Measurements from ENCODE around the gene FAM83B.
"Not testable (repeated sequence)": the region's sequence is repeated elsewhere in the genome, so short reads cannot be mapped to it uniquely, and the experiment has no call there.

The FAM83B gene

GRCh38 chr6:54846243-54846856, at the start of gene FAM83B:
FAM83B (plus strand) TSS chr6:54846771; CDS start chr6:54870247, 23,476 bp downstream.
- DNase-seq (ENCODE audit: low read depth, low spot score), result no peak

DNA sequence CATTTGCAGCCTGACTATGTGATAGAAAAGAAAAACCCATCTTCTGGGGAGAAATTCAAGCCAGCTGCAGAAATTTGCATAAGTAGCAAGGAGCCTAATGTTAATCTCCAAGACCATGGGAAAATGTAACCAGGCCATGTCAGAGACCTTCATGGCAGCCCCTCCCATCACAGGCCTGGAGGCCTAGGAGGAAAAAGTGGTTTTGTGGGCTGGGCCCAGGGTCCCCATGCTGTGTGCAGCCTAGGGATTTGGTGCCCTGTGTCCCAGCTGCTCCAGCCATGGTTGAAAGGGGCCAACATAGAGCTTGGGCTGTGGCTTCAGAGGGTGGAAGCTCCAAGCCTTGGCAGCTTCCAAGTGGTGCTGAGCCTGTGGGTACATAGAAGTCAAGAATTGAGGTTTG, 49.7 kb upstream of the FAM83B start:
- DNase-seq (ENCODE audit: low read depth, low spot score), result not testable (repeated sequence)

DNA sequence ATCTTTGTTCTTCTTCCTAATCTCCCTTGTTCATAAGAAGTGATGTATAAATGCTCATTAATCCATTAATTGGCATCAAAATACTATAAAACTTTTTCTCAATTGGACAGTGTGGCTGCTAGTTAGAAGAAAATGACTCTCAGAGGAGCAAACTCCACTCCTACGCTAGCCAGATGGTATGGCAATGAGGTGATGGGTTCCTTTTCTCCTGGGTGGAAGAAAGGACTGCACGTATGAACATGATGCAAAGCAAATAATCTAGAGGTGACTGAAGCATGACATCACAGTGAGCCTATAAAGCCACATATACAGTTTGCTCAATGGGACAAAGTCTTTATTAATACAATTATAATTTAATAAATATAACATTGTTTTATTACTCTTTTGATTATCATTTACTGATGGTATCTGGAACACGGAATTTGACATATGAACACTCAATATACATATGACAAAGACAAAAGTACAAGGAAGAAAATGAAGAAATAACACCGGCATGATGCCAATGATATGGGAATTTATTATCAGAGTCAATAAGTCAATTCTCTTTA, 46.4 kb upstream of the FAM83B start:
- DNase-seq (ENCODE audit: low read depth, low spot score), result no peak

DNA sequence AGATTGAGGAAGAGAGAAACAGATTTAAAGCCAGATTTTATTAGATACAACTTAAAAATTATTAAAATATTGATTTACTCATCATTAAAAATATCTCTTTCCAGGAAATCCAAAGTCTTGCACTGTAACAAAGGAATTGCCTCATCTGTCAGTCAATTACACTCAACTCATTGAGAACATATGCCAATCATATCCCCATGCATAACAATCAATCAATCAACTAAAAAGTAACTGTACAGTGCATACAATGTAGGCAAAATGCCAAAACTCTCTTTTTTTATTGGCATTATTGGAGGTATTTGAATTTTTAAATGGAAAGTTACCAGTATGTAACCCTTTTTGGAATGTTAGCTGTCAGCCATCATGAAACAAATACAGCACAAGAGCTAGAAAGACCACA, 45.3 kb upstream of the FAM83B start:
- DNase-seq (ENCODE audit: low read depth, low spot score), result no peak

GRCh38 chr6:54801669-54802068, 44.9 kb upstream of the FAM83B start:
- DNase-seq (ENCODE audit: low read depth, low spot score), result no peak

DNA sequence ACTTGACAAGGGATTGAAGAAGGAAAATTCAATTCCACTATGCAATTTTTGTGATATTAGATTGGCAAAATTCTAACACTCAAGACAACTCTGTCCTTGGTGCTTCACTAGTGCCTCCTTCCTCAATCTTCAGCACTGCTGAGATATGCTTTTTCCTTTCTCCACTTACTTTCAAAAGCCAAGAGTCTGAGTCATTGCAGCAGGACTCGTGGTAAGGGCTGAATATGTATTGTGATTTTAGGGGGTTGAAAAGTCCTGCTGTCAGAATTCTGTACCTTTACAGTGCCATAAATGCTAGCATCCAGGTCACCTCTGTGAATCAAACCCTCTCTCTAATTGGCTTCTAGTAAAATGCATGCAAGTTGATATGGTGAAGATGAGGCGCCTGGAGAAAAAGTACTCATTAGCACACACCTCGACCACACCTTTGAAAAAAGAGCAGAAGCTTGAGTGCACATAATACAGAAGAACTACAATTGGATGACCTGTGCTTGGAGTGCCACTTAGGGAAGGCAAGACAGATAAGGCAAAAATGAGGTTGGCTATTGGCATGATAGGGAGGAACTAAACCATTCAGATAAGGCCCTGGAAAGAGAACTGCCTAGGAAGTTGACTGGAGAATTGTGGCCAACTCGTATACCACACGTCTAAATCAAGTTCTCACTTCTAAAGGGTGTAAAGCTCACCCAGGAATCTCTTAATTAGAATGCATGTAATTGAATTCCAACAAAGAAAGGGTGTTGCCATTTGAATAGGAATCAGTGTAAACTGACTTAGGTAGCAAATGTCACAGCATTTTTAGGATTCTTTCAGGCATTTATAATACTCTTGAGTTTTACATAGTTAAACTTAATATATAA, 43.6 kb upstream of the FAM83B start:
- no peak for DNase-seq (ENCODE audit: low read depth, low spot score)

DNA sequence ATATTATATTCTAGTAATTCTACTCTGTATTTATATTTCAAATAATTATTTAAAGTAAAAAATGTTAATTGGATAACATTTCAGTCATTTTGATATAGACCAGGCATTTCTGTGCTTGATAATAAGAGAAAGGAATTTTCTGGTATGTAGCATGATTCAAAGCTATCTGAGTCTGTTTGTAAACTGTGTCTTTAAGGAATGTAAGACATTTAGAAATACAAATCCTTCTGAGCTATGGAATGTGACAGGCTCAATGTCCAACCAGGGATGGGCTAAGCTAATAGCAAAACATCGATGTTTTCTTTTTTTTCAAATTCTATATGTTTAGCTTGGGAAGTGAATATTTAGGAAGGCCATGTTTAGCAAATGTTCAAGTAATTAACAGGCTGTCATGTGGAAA, 41.5 kb upstream of the FAM83B start:
- no peak for DNase-seq (ENCODE audit: low read depth, low spot score)

DNA sequence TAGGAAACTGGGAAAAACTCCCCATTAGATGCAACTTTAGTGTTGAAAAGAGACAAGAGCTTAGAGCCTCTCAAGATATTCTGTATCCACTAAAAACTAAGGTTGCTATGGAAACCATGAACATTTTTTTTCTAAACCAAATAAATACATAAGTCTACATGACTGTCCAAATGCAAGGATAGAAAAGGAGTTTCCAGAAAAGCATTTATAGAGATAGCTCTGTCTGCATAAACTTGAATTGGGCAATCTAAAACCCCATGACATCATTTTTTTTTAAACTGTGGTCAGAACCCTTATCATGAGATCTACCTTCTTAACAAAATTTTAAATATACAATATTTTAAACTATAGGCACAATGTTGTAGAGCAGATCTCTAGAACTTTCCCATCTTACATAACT, 36.4 kb upstream of the FAM83B start:
- DNase-seq (ENCODE audit: low read depth, low spot score), result no peak

- DNase-seq (ENCODE audit: low read depth, low spot score), result no peak
These were observed 32.7 kb upstream of the FAM83B start for GRCh38 chr6:54813892-54814291.

DNA sequence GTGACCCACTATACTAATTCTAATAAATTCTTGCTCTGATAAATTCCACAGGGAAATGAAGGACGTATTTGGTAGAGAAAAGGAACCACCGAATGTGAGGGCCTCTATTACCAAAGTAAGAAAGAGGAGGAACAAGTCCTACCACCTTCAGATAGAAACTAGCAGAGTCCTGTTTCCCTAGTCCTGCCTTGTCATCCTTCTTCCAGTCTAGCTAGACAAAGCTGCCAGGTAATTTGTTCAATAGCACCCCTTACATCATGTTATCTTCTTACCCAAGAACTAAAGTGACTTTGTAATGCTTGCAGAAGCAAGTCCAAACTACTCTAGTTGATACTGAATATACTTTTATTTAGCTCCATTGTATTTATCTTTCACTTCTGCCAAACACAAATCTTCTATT, 29.3 kb upstream of the FAM83B start:
- DNase-seq (ENCODE audit: low read depth, low spot score), result no peak

- no peak for DNase-seq (ENCODE audit: low read depth, low spot score)
These were observed 28.7 kb upstream of the FAM83B start for GRCh38 chr6:54817834-54818233.

DNA sequence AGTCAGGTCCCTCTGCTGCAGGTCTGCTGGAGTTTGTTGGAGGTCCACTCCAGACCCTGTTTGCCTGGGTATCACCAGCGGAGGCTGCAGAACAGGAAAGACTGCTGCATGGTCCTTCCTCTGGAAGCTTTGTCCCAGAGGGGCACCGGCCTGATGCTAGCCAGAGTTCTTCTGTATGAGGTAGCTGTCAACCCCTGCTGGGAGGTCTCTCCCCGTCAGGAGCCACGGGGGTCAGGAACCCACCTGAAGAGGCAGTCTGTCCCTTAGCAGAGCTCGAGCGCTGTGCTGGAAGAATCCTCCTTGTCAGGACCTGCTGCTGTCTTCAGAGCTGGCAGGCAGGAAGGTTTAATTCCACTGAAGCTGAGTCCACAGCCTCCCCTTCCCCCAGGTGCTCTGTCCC, 22.3 kb upstream of the FAM83B start:
- DNase-seq (ENCODE audit: low read depth, low spot score), result not testable (repeated sequence)

DNA sequence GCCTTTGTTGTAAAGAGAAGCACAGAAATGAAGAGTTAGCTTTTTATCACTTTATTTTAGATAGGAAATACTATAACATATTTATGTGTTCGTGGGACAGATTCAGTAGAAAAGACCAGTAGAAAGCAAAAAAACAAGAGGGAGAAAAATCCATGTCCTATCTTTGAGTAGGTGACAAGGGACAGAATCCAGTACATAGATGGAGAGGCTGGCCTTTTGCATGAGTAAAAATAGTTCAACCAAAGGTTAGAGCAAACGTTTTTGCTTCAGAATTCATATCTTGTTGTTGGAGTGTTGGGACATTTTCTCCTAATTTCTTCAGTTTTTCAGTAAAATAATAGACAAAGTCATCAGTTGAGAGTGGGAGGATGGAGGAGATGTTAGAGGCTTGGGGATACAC, 19.6 kb upstream of the FAM83B start:
- DNase-seq (ENCODE audit: low read depth, low spot score), result no peak

- DNase-seq (ENCODE audit: low read depth, low spot score), result no peak
These were observed 16.4 kb upstream of the FAM83B start for GRCh38 chr6:54830216-54830615.

DNA sequence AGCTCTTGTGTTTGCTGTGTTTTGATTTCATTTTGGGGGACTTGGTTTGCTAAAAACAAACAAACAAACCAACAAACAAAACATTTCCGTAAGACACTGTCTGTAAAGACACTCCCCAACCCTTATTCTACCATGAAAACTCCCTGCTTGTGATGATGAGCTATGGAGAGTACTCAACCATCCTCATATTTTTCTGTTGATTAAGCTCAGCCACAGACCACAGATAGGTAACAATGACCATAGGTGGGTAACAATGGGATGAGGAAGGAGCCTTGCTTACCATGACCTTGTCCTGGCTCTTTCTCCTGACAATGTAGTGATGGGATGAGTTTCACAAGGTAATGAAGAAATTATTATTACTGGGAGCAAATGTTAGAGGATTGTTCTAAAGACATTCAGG, 11.4 kb upstream of the FAM83B start:
- no peak for DNase-seq (ENCODE audit: low read depth, low spot score)

DNA sequence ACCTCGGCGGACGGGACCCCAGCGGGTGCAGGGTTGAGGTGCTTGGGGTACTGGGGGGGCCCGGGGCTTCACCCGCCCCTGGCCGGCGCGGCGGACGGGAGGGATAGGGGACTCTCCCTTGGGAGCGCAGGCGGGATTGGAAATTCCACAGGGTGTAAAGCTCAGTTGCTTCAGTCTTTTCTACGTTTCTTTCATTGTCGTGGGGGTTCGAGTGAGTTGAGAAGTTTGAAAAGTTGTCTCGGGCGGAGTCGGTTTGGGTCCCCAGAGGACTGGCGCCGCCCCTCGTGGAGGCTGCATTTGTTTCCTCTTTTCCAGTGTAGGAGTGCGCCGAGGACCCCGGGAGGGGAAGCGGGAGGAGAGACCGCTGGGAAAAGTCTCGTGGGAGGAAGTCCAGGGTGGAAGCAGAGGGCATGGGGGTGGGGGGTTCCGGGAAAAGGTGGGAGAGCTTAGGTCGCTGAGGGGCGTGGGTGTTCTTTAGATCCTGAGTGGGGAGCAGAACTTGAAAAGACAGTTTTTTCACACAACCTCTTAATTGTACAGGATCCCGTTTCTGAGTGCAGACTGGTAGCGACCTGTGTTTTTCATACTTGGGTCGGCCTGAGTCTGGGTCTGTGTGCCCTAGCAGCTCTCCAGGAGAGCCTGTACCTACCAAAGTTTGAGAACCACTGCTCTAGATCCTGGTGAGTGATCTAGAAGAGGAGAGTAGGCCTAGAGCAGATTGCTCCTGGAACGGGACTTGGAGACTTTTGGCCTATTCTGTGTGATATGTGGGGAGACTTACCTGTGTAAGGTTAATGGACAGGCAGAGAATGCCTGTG, 495 bp downstream of the FAM83B start:
- no peak for DNase-seq (ENCODE audit: low read depth, low spot score)

DNA sequence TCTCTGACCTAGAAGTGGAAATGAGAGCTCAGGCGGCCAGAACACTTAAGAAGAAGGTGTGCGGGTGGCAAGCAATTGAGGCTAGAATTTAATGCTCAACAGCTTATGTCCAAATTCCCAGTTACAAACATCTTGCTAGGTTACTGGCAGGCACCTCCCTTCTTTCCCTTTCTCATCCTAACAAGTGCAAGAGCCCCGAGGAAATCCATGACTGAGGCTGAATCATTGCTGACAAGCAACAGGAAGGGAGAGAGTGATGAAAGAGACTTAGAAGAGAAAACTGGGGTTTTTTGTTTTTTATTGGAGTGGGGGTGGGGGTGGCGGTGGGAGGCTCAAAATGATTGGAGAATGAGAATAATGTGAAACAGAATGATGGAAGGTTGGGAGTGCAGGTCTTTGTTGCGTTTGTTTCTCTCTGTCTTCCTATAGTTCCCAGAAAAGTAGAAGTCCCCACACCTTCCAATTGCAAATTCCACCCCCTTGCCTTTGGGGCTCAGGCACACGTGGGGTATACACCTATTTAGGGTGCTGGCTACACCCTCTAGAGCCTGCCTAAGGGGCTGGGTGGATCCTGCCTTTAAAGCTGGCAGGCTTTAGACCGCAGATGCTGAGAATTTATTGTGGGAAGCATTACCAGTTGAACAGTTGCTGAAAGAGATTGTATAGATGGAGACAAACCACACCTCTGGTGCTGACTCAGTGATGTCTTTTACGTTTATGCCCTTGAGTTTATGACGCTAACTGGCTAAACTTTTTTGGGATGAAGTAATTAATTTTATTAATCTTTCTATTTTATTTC, 1.4 kb downstream of the FAM83B start:
- DNase-seq (ENCODE audit: low read depth, low spot score), result no peak

- DNase-seq (ENCODE audit: low read depth, low spot score), result no peak
These were observed 3.5 kb downstream of the FAM83B start for GRCh38 chr6:54850114-54850513.

- DNase-seq (ENCODE audit: low read depth, low spot score), result no peak
These were observed 9.6 kb downstream of the FAM83B start for GRCh38 chr6:54856129-54856528.

GRCh38 chr6:54860132-54860531, 13.6 kb downstream of the FAM83B start:
- no peak for DNase-seq (ENCODE audit: low read depth, low spot score)

DNA sequence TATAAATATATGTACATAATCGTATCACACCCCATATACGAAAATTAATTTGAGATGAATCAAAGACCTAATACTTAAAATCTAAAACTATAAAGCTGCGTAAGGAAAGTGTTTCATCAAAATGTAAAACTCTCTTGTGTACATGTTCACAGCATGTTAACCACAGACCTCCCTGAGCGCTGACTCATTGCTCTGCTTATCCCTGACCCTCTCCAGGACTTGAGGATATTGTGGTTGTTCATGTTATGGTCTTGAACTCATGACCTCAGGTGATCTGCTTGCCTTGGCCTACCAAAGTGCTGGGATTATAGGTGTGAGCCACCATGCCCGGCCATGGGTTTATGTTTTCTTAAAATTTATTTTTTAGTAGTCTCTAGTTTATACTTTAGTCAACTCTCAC, 14.2 kb downstream of the FAM83B start:
- DNase-seq (ENCODE audit: low read depth, low spot score), result no peak
